ENCODE data around the gene COL4A1. TPM values are rescaled to one million over a fixed set of nuclear protein-coding genes. Genes with fewer than 3 reads are reported as not detected.

COL4A1 gene
- total RNA-seq, 1 donor from 2014 or later, result 5,210 TPM

- DNase-seq (ENCODE audit: low spot score), result no peak
- Mint-ChIP-seq H3K36me3 (ENCODE audit: low read depth) (peaks cover 51% of the 10 kb centered on the region), H3K9me3 (ENCODE audit: low read depth) (no peaks in the 10 kb centered on the region), H3K27me3 (ENCODE audit: low read depth) (no peaks in the 10 kb centered on the region), H3K4me3 (ENCODE audit: unreplicated experiment) (peak overlapping the region; percentile 94), H3K27ac (ENCODE audit: unreplicated experiment) (peak overlapping the region; percentile 97), H3K4me1 (ENCODE audit: low read depth) (peaks cover 76% of the 10 kb centered on the region)
- TF ChIP-seq CTCF (IDR thresholded peaks at IDR 0.05), result no peak
These were observed 4.7 kb upstream of the COL4A1 start for GRCh38 chr13:110311443-110312338.

- no peaks in the 10 kb centered on the region for H3K9me3 Mint-ChIP-seq (ENCODE audit: low read depth)
- H3K27me3 Mint-ChIP-seq (ENCODE audit: low read depth), result no peaks in the 10 kb centered on the region
- H3K36me3 Mint-ChIP-seq (ENCODE audit: low read depth), result peaks cover 47% of the 10 kb centered on the region
- no peak for TF ChIP-seq CTCF (IDR thresholded peaks at IDR 0.05)
- peaks cover 69% of the 10 kb centered on the region for H3K4me1 Mint-ChIP-seq (ENCODE audit: low read depth)
- peak overlapping the region; percentile 97 for H3K27ac Mint-ChIP-seq (ENCODE audit: unreplicated experiment)
- DNase-seq (ENCODE audit: low spot score), result no peak
- peak overlapping the region; percentile 94 for H3K4me3 Mint-ChIP-seq (ENCODE audit: unreplicated experiment)
These were observed 3.8 kb upstream of the COL4A1 start for GRCh38 chr13:110310541-110311442.

GRCh38 chr13:110309661-110310524, 2.9 kb upstream of the COL4A1 start:
- H3K4me1 Mint-ChIP-seq (ENCODE audit: low read depth), result peaks cover 60% of the 10 kb centered on the region
- H3K4me3 Mint-ChIP-seq (ENCODE audit: unreplicated experiment), result peak overlapping the region; percentile 94
- no peaks in the 10 kb centered on the region for H3K9me3 Mint-ChIP-seq (ENCODE audit: low read depth)
- H3K27me3 Mint-ChIP-seq (ENCODE audit: low read depth), result no peaks in the 10 kb centered on the region
- peaks cover 52% of the 10 kb centered on the region for H3K36me3 Mint-ChIP-seq (ENCODE audit: low read depth)
- peak overlapping the region; percentile 97 for H3K27ac Mint-ChIP-seq (ENCODE audit: unreplicated experiment)
- DNase-seq (ENCODE audit: low spot score), result no peak
- no peak for TF ChIP-seq CTCF (IDR thresholded peaks at IDR 0.05)

GRCh38 chr13:110308656-110309359, 1.9 kb upstream of the COL4A1 start:
- Mint-ChIP-seq H3K27ac (ENCODE audit: unreplicated experiment) (peak overlapping the region; percentile 97), H3K4me3 (ENCODE audit: unreplicated experiment) (peak overlapping the region; percentile 94), H3K9me3 (ENCODE audit: low read depth) (no peaks in the 10 kb centered on the region), H3K36me3 (ENCODE audit: low read depth) (peaks cover 57% of the 10 kb centered on the region), H3K4me1 (ENCODE audit: low read depth) (peaks cover 59% of the 10 kb centered on the region), H3K27me3 (ENCODE audit: low read depth) (no peaks in the 10 kb centered on the region)
- no peak for DNase-seq (ENCODE audit: low spot score)
- TF ChIP-seq CTCF (IDR thresholded peaks at IDR 0.05), result no peak

Measured in chondrocyte (in vitro differentiated cells).